ENCODE measurements around the gene PCBP2.
"Not testable (repeated sequence)": the region's sequence is repeated elsewhere in the genome, so short reads cannot be mapped to it uniquely, and the experiment has no call there.

Gene PCBP2

GRCh38 chr12:53451661-53452158, at the start of gene PCBP2:
Gene PCBP2 (plus strand): TSS chr12:53452102. CDS start chr12:53454801, 2,699 bp downstream.
- DNase-seq: peak; percentile 97

- not testable (repeated sequence) for DNase-seq
These were observed 49.6 kb upstream of the PCBP2 start for GRCh38 chr12:53402351-53402750.

DNA sequence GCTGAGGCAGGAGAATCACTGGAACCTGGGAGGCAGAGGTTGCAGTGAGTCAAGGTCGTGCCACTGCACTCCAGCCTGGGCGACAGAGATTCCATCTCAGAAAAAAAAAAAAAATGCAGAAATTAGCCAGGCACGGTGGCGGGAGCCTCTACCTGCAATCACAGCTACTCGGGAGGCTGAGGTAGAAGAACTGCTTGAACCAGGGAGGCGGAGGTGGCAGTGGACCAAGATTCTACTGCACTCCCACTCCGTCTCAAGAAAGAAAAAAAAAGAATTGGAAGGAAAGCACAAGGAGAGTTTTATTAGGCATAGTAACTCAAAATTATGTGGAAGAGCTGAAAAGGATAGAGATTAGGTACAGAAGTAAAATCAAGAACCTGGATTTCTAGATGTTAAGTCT, 49.0 kb upstream of the PCBP2 start:
- DNase-seq: no peak

- no peak for DNase-seq
These were observed 41.0 kb upstream of the PCBP2 start for GRCh38 chr12:53410951-53411350.

DNA sequence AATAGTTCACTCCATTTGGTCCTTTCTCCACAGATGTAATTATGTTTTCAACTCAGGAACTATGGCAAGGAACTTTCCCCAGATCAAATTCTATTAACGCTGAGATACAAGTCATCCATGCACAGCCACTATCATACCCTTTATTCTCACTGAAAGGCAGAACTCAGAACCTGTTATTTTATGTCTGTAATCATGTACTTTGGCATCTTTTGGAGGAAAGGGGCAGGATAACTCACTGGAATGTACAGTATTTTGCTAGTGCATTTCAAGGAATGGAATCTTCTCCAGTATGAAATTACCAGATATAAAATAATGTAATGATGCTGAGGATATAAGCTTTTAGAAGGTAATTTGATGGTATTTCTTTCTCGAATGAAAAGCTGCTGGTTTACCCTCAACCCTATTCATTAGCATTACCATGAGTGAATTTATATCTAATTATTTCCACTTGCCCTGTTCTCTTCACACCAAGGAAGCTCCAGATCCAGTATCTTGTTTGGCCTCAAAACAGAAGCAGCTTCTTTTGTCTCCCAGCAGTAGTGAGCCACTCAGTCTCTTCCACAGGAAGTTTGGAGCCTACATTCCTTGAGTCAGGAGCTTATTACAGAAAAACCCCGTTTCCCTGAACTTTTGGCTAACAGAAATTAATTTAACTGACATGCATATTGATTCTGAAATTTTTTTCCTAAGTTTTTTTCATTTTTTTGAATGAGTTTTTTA, 38.3 kb upstream of the PCBP2 start:
- no peak for DNase-seq

- no peak for DNase-seq
These were observed 37.0 kb upstream of the PCBP2 start for GRCh38 chr12:53414756-53415417.

DNA sequence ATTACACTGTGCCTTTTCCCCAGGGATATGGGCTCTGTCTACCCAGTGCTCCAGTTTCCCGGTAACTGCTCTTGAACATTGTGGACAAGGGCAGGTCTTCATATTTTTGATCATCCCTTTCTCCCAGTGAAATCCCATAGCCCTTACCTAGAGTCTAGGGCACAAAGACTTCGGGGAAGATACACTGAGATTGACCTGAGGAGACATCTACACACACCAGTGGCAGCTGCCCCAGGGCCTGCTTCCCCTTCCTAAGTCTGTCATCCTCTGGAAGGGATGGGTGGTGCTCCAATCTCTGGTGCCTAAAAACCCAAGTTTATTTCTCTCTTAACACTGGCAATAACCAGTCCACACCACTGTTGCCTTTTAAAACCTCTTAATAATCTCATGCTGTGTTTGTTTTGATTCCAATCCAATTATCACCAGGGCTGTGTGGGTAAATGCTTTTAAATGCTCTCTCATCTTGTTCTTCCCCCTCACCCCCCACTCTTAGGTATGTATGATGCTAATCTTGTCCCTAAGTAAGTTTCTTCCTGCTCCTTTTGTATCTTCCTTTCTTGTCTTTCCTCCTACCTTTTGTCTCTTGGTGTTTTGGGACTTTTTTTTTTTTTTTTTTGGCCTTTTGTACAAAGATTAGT, 36.0 kb upstream of the PCBP2 start:
- not testable (repeated sequence) for DNase-seq

DNA sequence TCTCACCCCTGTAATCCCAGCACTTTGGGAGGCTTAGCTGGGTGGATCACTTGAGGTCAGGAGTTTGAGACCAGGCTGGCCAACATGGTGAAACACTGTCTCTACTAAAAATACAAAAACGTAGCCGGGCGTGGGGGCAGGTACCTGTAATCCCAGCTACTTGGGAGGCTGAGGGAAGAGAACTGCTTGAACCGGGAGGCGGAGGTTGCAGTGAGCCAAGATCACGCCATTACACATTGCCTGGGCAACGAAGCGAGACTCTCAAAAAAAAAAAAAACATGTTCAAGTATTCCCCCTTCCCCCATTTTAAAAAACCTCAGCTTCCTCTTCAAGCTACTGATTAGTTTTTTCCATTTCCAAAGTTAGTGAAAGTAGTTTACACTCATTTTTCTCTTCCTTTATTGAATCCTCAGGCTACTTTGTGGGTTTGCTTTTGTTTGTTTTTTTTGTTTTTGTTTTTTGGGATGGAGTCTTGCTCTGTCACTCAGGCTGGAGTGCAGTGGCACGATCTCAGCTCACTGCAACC, 34.5 kb upstream of the PCBP2 start:
- DNase-seq: not testable (repeated sequence)

DNA sequence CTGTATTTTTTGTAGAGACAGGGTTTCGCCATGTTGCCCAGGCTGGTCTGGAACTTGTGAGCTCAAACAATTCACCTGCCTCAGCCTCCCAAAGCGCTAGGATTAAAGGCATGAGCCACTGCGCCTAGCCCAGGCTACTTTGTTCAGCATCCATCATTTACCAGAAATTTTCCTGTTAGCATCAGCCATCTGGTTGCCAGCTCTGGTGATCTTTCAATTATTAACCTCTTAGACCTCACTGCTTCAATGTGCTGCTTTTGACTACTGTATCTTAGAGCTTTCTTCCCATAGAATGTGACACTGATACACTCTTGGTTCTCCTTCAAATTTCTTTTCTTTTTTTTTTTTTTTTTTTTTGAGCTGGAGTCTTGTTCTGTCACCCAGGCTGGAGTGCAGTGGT, 33.7 kb upstream of the PCBP2 start:
- no peak for DNase-seq

DNA sequence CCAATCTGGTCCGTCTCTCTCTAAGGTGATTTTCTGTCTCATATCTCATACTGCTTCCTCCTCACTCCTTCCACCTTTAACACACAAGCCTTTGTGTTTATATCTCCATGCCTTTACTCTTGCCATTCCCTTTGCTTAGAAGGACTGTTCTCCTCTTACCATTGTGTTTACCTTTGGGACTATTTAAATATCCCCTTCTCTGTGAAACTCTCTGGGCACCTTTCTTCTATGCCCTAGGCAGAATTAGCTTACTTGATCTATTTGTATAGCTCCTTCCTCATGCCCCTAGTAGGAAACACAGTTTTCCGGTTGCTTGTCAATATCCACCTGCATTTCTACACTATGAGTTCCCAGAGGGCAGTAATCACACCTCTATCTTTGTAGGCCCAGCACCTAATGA, 32.1 kb upstream of the PCBP2 start:
- no peak for DNase-seq

DNA sequence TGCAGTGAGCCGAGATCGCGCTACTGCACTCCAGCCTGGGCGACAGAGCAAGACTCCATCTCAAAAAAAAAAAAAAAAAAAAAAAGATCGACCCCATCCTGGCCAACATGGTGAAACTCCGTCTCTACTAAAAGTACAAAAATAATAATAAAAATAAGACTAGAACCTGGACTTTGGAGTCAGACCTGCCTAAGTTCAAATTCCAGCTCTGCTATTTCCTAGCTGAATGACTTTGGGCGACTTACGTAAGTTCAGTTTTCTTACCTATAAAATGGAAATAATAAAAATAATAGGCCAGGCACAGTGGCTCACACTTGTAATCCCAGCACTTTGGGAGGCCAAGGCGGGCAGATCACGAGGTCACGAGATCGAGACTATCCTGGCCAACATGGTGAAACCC, 29.7 kb upstream of the PCBP2 start:
- DNase-seq: not testable (repeated sequence)

DNA sequence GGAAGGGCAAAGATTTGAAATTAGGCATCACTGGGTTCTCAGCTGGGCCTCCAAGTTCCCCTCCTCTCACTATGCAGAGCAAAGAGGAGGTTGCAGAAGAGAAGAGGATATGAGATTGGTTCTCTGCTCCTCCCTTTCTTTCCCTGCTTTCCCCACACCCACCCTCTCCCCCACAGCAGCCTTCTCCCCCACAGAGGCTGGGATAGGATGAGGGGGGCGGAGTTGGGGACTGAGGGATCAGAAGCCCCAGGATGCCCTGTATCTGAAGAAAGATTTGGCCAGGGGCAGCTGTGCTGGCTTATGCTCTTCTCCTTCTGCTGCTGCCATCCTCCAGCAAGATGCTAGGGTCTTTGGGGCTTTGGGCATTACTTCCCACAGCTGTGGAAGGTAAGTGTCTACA, 28.3 kb upstream of the PCBP2 start, which contains the start of gene AMHR2:
TSS of gene AMHR2 (plus strand) at position 259 of the 400 bp plus-strand sequence. CDS start at position 339, 80 bp downstream.
- no peak for DNase-seq

DNA sequence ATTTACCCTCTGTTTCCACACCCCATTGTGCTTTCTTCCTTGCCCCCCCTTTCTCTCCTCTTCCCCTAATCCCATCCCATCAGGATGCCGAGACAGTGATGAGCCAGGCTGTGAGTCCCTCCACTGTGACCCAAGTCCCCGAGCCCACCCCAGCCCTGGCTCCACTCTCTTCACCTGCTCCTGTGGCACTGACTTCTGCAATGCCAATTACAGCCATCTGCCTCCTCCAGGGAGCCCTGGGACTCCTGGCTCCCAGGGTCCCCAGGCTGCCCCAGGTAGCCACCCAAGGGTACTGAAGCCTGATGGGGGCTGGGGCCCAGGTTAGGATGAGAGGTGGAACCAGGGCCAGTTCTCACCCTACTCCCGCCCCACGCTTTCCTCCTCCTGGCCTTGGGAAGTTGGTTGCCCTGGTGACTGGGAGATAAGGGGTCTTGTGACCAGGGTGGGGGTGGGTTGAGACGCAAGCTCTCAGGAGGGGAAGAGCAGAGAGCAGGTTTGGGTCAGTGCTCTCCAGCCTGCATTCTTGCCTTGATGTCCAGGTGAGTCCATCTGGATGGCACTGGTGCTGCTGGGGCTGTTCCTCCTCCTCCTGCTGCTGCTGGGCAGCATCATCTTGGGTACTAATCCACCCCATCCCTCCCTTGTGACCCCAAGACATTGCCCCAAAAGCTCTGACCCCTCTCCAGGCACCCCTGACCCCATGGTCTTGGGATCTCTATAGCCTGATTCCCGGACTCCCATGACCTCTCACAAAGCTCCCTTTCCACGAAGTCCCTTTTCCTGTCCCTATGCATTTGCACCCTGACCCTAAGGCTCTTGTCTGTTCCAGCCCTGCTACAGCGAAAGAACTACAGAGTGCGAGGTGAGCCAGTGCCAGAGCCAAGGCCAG, 27.0 kb upstream of the PCBP2 start:
- no peak for DNase-seq

GRCh38 chr12:53425515-53426150, 26.3 kb upstream of the PCBP2 start:
- no peak for DNase-seq

DNA sequence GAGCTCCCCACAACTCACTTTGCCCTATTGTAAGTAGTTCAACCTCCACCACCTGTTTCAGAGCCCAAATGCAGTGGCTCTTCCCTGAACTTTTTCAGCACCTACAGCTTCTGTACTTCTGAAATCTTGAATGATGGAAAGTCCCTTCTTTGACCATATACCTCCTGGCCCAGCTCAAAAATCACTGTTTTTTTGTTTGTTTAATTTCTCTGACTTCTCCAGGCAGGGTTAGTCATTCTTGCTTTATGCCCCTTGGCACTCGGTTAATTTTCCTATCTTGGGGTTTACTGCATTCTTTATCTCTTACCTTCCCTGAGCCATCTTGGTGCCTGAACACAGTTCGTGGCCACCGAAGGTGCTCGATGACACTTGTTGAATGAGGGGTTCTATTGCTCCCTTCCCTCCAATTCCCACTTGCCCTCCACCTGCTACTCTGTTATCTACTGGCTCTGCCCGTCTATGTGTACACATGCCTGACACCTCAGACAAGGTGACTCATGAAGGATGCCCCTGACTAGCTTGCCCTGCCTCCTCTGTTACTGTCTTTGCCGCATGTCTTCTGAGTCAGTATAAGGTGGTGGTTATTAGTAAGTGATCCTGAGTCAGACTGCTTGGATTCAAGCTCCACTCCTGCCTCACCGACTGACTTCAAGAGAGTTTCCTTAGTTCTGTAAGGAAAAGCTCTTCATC, 23.9 kb upstream of the PCBP2 start:
- peak; percentile 17 for DNase-seq

GRCh38 chr12:53428741-53429140, 23.2 kb upstream of the PCBP2 start:
- no peak for DNase-seq

- no peak for DNase-seq
These were observed 21.8 kb upstream of the PCBP2 start for GRCh38 chr12:53430116-53430515.

DNA sequence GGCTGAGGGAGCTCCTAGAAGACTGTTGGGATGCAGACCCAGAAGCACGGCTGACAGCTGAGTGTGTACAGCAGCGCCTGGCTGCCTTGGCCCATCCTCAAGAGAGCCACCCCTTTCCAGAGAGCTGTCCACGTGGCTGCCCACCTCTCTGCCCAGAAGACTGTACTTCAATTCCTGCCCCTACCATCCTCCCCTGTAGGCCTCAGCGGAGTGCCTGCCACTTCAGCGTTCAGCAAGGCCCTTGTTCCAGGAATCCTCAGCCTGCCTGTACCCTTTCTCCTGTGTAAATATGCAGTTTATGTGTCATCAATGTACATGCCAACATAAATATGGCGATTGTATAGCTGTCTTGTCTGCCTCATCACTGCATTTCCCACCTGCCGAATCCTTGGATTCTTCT, 20.7 kb upstream of the PCBP2 start:
- DNase-seq: no peak

DNA sequence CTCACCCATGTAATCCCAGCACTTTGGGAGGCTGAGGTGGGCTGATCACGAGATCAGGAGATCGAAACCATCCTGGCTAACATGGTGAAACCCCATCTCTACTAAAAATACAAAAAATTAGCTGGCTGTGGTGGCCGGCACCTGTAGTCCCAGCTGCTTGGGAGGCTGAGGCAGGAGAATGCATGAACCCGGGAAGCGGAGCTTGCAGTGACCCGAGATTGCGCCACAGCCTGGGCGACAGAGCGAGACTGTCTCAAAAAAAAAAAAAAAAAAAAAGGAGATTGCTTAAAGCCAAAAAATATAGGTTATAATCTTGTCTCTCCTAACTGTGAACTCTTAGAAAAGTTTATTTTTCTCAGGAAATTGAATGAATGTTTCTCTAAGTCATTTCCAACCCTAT, 16.6 kb upstream of the PCBP2 start:
- not testable (repeated sequence) for DNase-seq

DNA sequence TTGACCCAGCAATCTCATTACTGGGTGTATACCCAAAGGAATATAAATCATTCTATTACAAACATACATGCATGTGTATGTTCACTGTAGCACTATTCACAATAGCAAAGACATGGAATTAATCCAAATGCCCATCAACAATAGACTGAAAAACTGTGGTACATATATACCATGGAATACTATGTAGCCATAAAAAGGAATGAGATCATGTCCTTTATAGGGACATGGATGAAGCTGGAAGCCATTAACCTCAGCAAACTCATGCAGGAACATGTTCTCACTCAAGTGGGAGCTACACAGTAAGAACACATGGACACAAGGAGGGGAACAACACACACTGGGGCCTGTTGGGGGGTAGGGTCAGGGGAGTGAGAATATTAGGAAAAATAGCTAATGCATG, 12.3 kb upstream of the PCBP2 start:
- not testable (repeated sequence) for DNase-seq

All from CD4-positive, alpha-beta T cell treated with Interleukin-17A for 4 hours (primary cell).